ENCODE measurements around the gene GTSF1L. TPM values are rescaled to one million over a fixed set of nuclear protein-coding genes. Genes with fewer than 3 reads are reported as not detected.

Gene GTSF1L
- total RNA-seq, 2 experiments from 2014 or later, result not detected

- Mint-ChIP-seq H3K9me3 (no peaks in the 10 kb centered on the region), H3K36me3 (ENCODE audit: low read depth) (peaks cover 38% of the 10 kb centered on the region), H3K27ac (no peak overlapping the region), H3K4me1 (ENCODE audit: low read depth) (peaks cover 13% of the 10 kb centered on the region), H3K4me3 (no peak overlapping the region), H3K27me3 (no peaks in the 10 kb centered on the region)
- ATAC-seq (no peak), DNase-seq (no peak)
- POLR2A ChIA-PET, result interaction anchor here (0.6 kb wide), 1 partner anchor 214 kb away, joined by 3 read pairs; no protein-coding TSS in a partner anchor
- intact Hi-C loops (cut with micrococcal nuclease), result no loop called here
- no peak for TF ChIP-seq CTCF (IDR thresholded peaks at IDR 0.05)
- CTCF ChIA-PET, result no interaction called here
These were observed 11.3 kb downstream of the GTSF1L start for GRCh38 chr20:43715511-43715910.

GRCh38 chr20:43715044-43715443, 11.8 kb downstream of the GTSF1L start:
- peaks cover 13% of the 10 kb centered on the region for H3K4me1 Mint-ChIP-seq (ENCODE audit: low read depth)
- POLR2A ChIA-PET, result interaction anchor here (0.6 kb wide), 1 partner anchor 215 kb away, joined by 3 read pairs; no protein-coding TSS in a partner anchor
- TF ChIP-seq CTCF (IDR thresholded peaks at IDR 0.05), result no peak
- H3K4me3 Mint-ChIP-seq, result no peak overlapping the region
- ATAC-seq (no peak), DNase-seq (no peak)
- H3K9me3 Mint-ChIP-seq, result no peaks in the 10 kb centered on the region
- CTCF ChIA-PET, result no interaction called here
- H3K27ac Mint-ChIP-seq, result no peak overlapping the region
- H3K27me3 Mint-ChIP-seq, result no peaks in the 10 kb centered on the region
- intact Hi-C loops (cut with micrococcal nuclease), result no loop called here
- peaks cover 42% of the 10 kb centered on the region for H3K36me3 Mint-ChIP-seq (ENCODE audit: low read depth)

GRCh38 chr20:43711098-43711654, 15.6 kb downstream of the GTSF1L start:
- no peak for TF ChIP-seq CTCF (IDR thresholded peaks at IDR 0.05)
- Mint-ChIP-seq H3K9me3 (no peaks in the 10 kb centered on the region), H3K4me1 (ENCODE audit: low read depth) (no peaks in the 10 kb centered on the region), H3K27ac (no peak overlapping the region), H3K4me3 (no peak overlapping the region), H3K27me3 (no peaks in the 10 kb centered on the region), H3K36me3 (ENCODE audit: low read depth) (peaks cover 57% of the 10 kb centered on the region)
- DNase-seq (no peak), ATAC-seq (no peak)
- intact Hi-C loops (cut with micrococcal nuclease), result no loop called here
- CTCF ChIA-PET, result no interaction called here
- POLR2A ChIA-PET, result no interaction called here

GRCh38 chr20:43710370-43711044, 16.3 kb downstream of the GTSF1L start:
- no peak for TF ChIP-seq CTCF (IDR thresholded peaks at IDR 0.05)
- ChIA-PET CTCF (no interaction called here), POLR2A (no interaction called here)
- H3K27ac Mint-ChIP-seq, result no peak overlapping the region
- peaks cover 60% of the 10 kb centered on the region for H3K36me3 Mint-ChIP-seq (ENCODE audit: low read depth)
- ATAC-seq, result no peak
- H3K4me3 Mint-ChIP-seq, result no peak overlapping the region
- no peak for DNase-seq
- no peaks in the 10 kb centered on the region for H3K4me1 Mint-ChIP-seq (ENCODE audit: low read depth)
- intact Hi-C loops (cut with micrococcal nuclease), result no loop called here
- no peaks in the 10 kb centered on the region for H3K9me3 Mint-ChIP-seq
- no peaks in the 10 kb centered on the region for H3K27me3 Mint-ChIP-seq

GRCh38 chr20:43702502-43702901, 24.3 kb downstream of the GTSF1L start:
- DNase-seq (no peak), ATAC-seq (no peak)
- CTCF ChIA-PET, result interaction anchor here (1.5 to 1.7 kb wide), 2 partner anchors 10 to 13 kb away, joined by 5 to 6 read pairs; no protein-coding TSS in a partner anchor
- no peaks in the 10 kb centered on the region for H3K9me3 Mint-ChIP-seq
- POLR2A ChIA-PET, result no interaction called here
- H3K36me3 Mint-ChIP-seq (ENCODE audit: low read depth), result peaks cover 52% of the 10 kb centered on the region
- TF ChIP-seq CTCF (IDR thresholded peaks at IDR 0.05), result no peak
- H3K4me1 Mint-ChIP-seq (ENCODE audit: low read depth), result peaks cover 12% of the 10 kb centered on the region
- no peak overlapping the region for H3K4me3 Mint-ChIP-seq
- intact Hi-C loops (cut with micrococcal nuclease), result no loop called here
- H3K27me3 Mint-ChIP-seq, result no peaks in the 10 kb centered on the region
- H3K27ac Mint-ChIP-seq, result no peak overlapping the region

All from activated CD8-positive, alpha-beta T cell treated with anti-CD3 and anti-CD28 coated beads for 36 hours (primary cell).